Lung (tissue), 12 donors: ENCODE measurements around the gene CHN2. TPM values are rescaled to one million over a fixed set of nuclear protein-coding genes. Genes with fewer than 3 reads are reported as not detected.

Experiments
- ATAC-seq: fragments of 200-7000 bp; cut with Tn5 transposase; one replicate; pipeline ENCODE4 v1.9.1; 2020; ENCODE audit warnings: moderate number of reproducible peaks; ENCODE audit not compliant: insufficient read depth, low FRiP score
- DNase-seq, 3 donors: peaks; one replicate each; pipeline ENCODE4 v3.0.0-alpha.2; 2013 to 2017
- H3K27ac ChIP-seq, 2 donors: one replicate each; pipeline ENCODE4 v1.5.1; 2013; ENCODE audit warnings: mild to moderate bottlenecking in 2 of 2, moderate library complexity in 2 of 2, control low read depth in 1 of 2, inconsistent platforms in 1 of 2, low read depth in 1 of 2, low read length in 1 of 2
- H3K27me3 ChIP-seq, 3 donors: one replicate each; pipeline ENCODE4 v1.5.1; 2013; ENCODE audit warnings: low read length in 2 of 3; ENCODE audit not compliant: control insufficient read depth in 3 of 3, insufficient read depth in 3 of 3
- H3K36me3 ChIP-seq, 4 donors: one replicate each; pipeline ENCODE4 v1.5.1; 2013; ENCODE audit warnings: low read length in 4 of 4, mild to moderate bottlenecking in 1 of 4, moderate library complexity in 1 of 4; ENCODE audit not compliant: control insufficient read depth in 4 of 4, insufficient read depth in 4 of 4
- H3K4me1 ChIP-seq, 5 donors: one replicate each; pipeline ENCODE4 v1.5.1; 2013; ENCODE audit warnings: low read length in 5 of 5, mild to moderate bottlenecking in 2 of 5, moderate library complexity in 1 of 5; ENCODE audit not compliant: control insufficient read depth in 5 of 5, insufficient read depth in 5 of 5
- H3K4me3 ChIP-seq: one replicate; pipeline ENCODE4 v1.5.1; 2013; ENCODE audit warnings: mild to moderate bottlenecking, control low read depth, moderate library complexity
- H3K9ac ChIP-seq, 2 donors: one replicate each; pipeline ENCODE4 v1.5.1; 2013; ENCODE audit warnings: low read length in 2 of 2, control low read depth in 1 of 2; ENCODE audit not compliant: insufficient read depth in 1 of 2
- H3K9me3 ChIP-seq, 4 donors: one replicate each; pipeline ENCODE4 v1.5.1; 2013; ENCODE audit warnings: low read length in 3 of 4, mild to moderate bottlenecking in 1 of 4, moderate library complexity in 1 of 4; ENCODE audit not compliant: control insufficient read depth in 4 of 4, insufficient read depth in 3 of 4
- WGBS, 2 donors: extraction: QIAGEN DNeasy Blood & Tissue Kit; methylation state at CpG; one replicate each; pipeline ENCODE4 v1.1.7; 2013; 5-methylcytosine and 5-hydroxymethylcytosine counted together
- polyA plus RNA-seq, 2 donors: library from polyadenylated mRNA; stranded (reverse); fragments of 200-250 nt; gene quantifications; one replicate each; pipeline ENCODE4 v1.2.1, GENCODE V29; 2013
- total RNA-seq, 2 donors: library from RNA; depleted of rRNA in 1 of 2; stranded (reverse); fragments of >200 nt in 1 of 2; gene quantifications; one replicate each; pipeline ENCODE4 v1.2.1, GENCODE V29; 2014 to 2021
- TF ChIP-seq, protein P1 (sequence below): IDR thresholded peaks from 2 replicates; pipeline ENCODE4 v1.5.1; 2012; ENCODE audit warnings: mild to moderate bottlenecking; ENCODE audit errors: control extremely low read depth, extremely low read depth
- donor health status: control.
- donor health status: control.
- donor health status: Bipolar disorder and iron deficiency.
- donor health status: healthy.
- donor health status: DM: yes; HTN: yes; CAD: no.

Gene CHN2
- total and polyA plus RNA-seq, 4 donors, result 3.2 to 11.0 (median 6.7) TPM

DNA sequence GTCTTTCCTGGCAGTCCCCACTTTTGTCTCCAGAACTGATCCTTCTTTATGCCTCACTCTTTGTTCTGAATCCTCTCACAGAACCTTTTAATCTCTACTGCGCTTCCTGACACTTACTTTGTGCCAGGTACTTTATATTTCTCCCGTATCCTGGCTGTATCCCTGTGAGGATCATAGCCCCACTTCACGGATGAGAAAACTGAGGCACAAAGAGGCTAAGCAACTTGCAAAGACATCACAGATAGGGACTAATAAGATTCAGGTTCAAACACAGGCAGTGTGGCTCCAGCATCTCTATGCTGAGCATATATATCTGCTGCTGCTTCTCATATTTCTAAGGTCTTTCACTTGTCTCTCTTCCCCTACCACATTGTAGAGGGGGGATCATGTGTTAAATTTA, 116.7 kb downstream of the CHN2 start:
- H3K4me1 ChIP-seq, result no peaks in the 10 kb centered on the region
- H3K27me3 ChIP-seq, result peaks cover 0 to 25% (median 0%) of the 10 kb centered on the region in 3 donors
- H3K9me3 ChIP-seq, result peaks cover 0 to 10% (median 0%) of the 10 kb centered on the region in 4 donors
- no peak overlapping the region for H3K4me3 ChIP-seq
- WGBS, 2 donors, result 96 to 97% methylated on average over 3 of the region's 3 CpGs
- no peak overlapping the region for H3K27ac ChIP-seq
- no peak for ATAC-seq
- H3K36me3 ChIP-seq, result no peaks in the 10 kb centered on the region
- DNase-seq, result no peak
- H3K9ac ChIP-seq, result no peak overlapping the region
- TF ChIP-seq, protein P1, sequence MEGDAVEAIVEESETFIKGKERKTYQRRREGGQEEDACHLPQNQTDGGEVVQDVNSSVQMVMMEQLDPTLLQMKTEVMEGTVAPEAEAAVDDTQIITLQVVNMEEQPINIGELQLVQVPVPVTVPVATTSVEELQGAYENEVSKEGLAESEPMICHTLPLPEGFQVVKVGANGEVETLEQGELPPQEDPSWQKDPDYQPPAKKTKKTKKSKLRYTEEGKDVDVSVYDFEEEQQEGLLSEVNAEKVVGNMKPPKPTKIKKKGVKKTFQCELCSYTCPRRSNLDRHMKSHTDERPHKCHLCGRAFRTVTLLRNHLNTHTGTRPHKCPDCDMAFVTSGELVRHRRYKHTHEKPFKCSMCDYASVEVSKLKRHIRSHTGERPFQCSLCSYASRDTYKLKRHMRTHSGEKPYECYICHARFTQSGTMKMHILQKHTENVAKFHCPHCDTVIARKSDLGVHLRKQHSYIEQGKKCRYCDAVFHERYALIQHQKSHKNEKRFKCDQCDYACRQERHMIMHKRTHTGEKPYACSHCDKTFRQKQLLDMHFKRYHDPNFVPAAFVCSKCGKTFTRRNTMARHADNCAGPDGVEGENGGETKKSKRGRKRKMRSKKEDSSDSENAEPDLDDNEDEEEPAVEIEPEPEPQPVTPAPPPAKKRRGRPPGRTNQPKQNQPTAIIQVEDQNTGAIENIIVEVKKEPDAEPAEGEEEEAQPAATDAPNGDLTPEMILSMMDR, result no peak

DNA sequence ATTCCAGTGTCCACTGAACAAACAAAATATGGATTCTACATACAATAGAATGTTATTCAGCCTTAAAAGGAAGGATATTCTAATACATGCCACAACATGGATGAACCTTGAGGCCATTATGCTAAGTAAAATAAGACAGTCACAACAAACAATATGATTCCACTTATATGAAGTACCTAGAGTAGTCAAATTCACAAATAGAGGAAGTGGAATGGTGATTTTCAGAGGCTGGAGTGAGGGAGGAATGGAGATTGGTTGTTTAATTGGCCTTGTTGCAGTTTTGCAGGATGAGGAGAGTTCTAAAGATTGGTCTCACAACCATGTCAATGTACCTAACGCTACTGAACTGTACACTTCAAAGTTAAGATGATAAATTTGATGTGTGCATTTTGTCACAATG, 119.6 kb downstream of the CHN2 start:
- no peak for ATAC-seq
- Histone ChIP-seq H3K27me3 (peaks cover 0 to 19% (median 0%) of the 10 kb centered on the region in 3 donors), H3K9me3 (peaks cover 0 to 7% (median 0%) of the 10 kb centered on the region in 4 donors), H3K4me3 (no peak overlapping the region), H3K9ac (no peak overlapping the region), H3K36me3 (no peaks in the 10 kb centered on the region), H3K4me1 (peaks cover 0 to 2% (median 0%) of the 10 kb centered on the region in 5 donors), H3K27ac (no peak overlapping the region)
- TF ChIP-seq, protein P1, result no peak
- no peak for DNase-seq
- 87 to 90% methylated on average over 1 of the region's 1 CpG for WGBS, 2 donors

DNA sequence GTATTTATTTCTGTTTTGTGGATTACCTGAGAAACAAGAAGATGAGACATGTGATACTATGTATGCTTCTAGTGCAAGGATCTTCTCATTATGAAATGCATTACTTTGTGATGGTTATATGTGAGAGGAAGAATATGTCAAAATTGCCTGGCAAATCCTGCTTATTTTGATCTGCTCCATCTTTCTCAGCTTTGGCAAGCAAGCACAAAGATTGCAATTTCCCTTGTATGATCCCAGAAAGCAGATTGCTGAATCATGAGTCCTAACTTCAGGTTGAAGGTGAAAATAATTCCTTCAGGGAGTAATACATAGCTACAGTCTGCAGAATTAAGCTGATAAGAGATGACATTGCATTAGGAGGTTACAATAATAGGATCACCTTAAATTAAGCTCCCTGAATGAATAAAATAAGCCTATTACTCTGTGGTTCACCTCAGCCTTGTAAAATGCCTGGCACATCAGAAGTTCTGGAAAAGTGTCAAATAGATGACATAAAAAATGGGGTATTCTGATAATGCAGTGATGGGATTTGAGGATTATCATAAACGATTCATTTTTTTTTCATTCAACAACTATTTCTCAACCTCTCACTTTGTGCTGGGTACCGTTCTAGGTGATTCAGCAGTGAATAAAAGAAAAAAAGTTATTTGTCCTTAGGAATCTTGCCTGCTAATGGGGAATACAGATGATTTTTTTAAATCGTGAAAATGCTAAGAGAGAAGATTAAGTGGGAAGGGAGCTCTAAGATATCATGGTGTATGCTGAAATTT, 120.7 kb downstream of the CHN2 start:
- H3K36me3 ChIP-seq, result no peaks in the 10 kb centered on the region
- no peak for ATAC-seq

More for the DNA sequence above, 120.7 kb downstream of the CHN2 start:
- Histone ChIP-seq H3K27me3 (peaks cover 0 to 30% (median 0%) of the 10 kb centered on the region in 3 donors), H3K9ac (no peak overlapping the region), H3K4me1 (peaks cover 0 to 9% (median 3%) of the 10 kb centered on the region in 5 donors), H3K4me3 (no peak overlapping the region), H3K9me3 (peaks cover 0 to 4% (median 0%) of the 10 kb centered on the region in 4 donors), H3K27ac (no peak overlapping the region)
- DNase-seq, result no peak
- WGBS, 2 donors, result 83 to 88% methylated on average over 3 of the region's 3 CpGs
- TF ChIP-seq, protein P1, result no peak
